ENCODE measurements around the gene MYO1C.

The MYO1C gene

DNA sequence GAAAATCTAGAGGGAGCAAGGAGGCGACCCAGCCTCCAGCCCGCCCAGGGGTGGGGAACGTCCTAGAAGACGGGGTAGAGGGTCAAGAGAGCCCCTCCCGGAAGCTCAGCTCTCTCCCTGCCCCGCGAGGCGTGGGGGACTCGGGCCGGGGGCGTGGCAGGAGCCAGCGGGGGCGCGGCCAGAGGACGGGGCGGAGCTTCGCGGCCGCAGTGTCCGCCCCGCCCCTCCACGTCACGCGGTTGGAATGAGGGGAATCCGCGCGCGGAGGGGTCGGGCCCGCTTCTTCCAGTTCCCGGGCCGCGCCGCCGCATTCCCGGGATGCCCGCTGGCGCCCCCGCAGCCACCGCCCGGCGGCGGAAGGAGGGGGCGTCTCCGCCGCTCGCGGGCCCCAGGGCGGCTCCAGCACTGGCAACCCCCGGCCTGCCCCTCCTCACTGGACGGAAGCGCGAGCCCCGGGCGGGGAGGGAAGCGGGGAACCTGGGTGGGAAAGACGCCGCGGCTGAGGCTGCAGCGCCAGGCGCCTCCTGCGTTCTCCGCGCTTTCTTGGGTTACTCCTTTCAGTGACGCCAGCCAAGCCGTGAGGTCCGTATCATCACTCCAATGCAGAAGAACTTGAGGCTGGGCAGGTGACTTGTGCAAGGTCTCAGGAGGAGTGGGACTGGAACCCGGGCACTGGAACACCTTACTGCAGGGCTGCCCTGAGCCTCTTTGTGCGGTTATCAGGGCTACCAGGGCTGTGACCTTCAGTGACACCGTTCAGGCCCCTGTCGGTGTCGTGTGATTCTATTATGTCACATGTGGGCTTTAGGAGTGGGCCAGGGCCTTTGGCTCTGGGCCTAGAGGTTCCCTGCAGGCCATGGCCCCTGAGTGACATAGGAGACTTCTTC, 4.3 kb downstream of the MYO1C start:
- ATAC-seq = peak; percentile 57
- TF ChIP-seq ARNTL (CRISPR knock-in tag; IDR thresholded peaks at IDR 0.05; ENCODE audit: borderline replicate concordance, low read depth) (no peak), BACH2 (CRISPR knock-in tag; IDR thresholded peaks at IDR 0.05; ENCODE audit: borderline replicate concordance) (no peak), TOX (CRISPR knock-in tag; IDR thresholded peaks at IDR 0.05; ENCODE audit: borderline replicate concordance) (no peak), POU6F1 (CRISPR knock-in tag; IDR thresholded peaks at IDR 0.05; ENCODE audit: borderline replicate concordance, low read depth) (no peak), CREB5 (CRISPR knock-in tag; IDR thresholded peaks at IDR 0.05; ENCODE audit: low read depth) (no peak), OSR1 (CRISPR knock-in tag; IDR thresholded peaks at IDR 0.05) (no peak), ISL1 (CRISPR knock-in tag; IDR thresholded peaks at IDR 0.05) (no peak), CSDC2 (CRISPR knock-in tag; IDR thresholded peaks at IDR 0.05) (no peak), CSRNP3 (CRISPR knock-in tag; IDR thresholded peaks at IDR 0.05) (no peak), PPARA (CRISPR knock-in tag; IDR thresholded peaks at IDR 0.05; ENCODE audit: borderline replicate concordance) (no peak), TCF4 (CRISPR knock-in tag; IDR thresholded peaks at IDR 0.05; ENCODE audit: borderline replicate concordance) (no peak), ZC3H10 (CRISPR knock-in tag; IDR thresholded peaks at IDR 0.05) (no peak), ZNF565 (CRISPR knock-in tag; conservative IDR thresholded peaks at IDR 0.05; ENCODE audit: low read depth) (no peak), ESRRG (CRISPR knock-in tag; IDR thresholded peaks at IDR 0.05) (no peak), SNAI2 (CRISPR knock-in tag; IDR thresholded peaks at IDR 0.05) (no peak), ZFP3 (CRISPR knock-in tag; IDR thresholded peaks at IDR 0.05) (no peak)
- TF ChIP-seq, protein P1, sequence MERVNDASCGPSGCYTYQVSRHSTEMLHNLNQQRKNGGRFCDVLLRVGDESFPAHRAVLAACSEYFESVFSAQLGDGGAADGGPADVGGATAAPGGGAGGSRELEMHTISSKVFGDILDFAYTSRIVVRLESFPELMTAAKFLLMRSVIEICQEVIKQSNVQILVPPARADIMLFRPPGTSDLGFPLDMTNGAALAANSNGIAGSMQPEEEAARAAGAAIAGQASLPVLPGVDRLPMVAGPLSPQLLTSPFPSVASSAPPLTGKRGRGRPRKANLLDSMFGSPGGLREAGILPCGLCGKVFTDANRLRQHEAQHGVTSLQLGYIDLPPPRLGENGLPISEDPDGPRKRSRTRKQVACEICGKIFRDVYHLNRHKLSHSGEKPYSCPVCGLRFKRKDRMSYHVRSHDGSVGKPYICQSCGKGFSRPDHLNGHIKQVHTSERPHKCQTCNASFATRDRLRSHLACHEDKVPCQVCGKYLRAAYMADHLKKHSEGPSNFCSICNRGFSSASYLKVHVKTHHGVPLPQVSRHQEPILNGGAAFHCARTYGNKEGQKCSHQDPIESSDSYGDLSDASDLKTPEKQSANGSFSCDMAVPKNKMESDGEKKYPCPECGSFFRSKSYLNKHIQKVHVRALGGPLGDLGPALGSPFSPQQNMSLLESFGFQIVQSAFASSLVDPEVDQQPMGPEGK (CRISPR knock-in tag; IDR thresholded peaks at IDR 0.05; ENCODE audit: borderline replicate concordance) = no peak

DNA sequence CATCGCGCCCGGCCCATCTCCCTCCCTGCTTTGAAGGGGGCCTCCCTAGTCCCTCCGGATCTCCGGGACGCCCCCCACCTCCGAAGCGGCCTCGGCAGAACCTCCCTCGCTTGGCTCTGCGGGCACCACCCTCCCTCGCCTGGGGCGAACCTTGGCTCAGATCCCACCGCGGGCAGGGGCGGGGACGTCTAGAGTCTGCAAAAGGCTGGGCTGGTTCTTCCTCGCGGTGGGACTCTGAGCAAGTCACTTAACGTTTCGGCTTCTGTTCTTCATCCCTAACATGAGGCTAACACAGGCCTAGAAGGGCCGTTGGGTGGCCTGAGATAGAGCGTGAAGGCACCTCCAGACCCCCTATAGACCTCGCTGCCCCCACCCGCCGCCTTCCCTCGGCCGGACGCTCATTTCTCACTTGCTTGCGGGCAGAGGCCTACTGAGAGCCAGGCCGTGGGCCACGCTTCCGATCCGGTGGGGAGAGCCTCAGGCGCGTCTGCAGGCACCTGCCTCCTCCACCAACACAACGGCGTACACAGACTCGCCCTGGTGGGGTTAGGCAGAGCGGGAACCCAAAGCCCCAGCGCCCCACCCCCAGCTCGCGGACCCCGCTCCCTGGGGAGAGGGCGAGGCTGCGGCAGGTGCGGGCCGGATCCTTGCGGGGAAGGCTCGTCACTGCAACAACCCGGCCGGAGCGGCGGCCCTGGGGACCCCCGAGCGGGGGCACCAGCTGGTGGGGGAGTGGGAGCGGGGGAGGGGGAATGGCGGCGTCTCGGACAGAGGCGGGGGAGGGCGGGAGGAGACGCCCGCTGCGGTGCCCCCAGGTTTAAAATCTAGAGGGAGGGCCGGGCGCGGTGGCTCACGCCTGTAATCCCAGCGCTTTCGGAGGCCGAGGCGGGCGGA, 5.4 kb downstream of the MYO1C start:
- TF ChIP-seq POU6F1 (CRISPR knock-in tag; IDR thresholded peaks at IDR 0.05; ENCODE audit: borderline replicate concordance, low read depth) (no peak), TSHZ2 (CRISPR knock-in tag; IDR thresholded peaks at IDR 0.05) (no peak), CREB5 (CRISPR knock-in tag; IDR thresholded peaks at IDR 0.05; ENCODE audit: low read depth) (no peak), OSR1 (CRISPR knock-in tag; IDR thresholded peaks at IDR 0.05) (no peak)
- ATAC-seq = no peak

All from SK-N-SH treated with all-trans-retinoic acid at 6 μM for 48 hours (cell line).